SH-SY5Y (cell line): Measurements from ENCODE around the gene RPS29.

Experiments
- GATA2 ChIP-seq: IDR thresholded peaks from 2 replicates; pipeline ENCODE4 v1.6.1; 2011; ENCODE audit warnings: mild to moderate bottlenecking, low read depth, low read length
- GATA3 ChIP-seq: IDR thresholded peaks from 2 replicates; pipeline ENCODE4 v1.6.1; 2011; ENCODE audit warnings: low read depth, mild to moderate bottlenecking, low read length, moderate library complexity

Gene RPS29

GRCh38 chr14:49581209-49582112 is 4.7 kb downstream of the RPS29 start:
- TF ChIP-seq GATA3 = no peak
- no peak for TF ChIP-seq GATA2

GRCh38 chr14:49579841-49580240 is 6.3 kb downstream of the RPS29 start:
- no peak for TF ChIP-seq GATA3
- TF ChIP-seq GATA2 = no peak

GRCh38 chr14:49578141-49578540 is 8.0 kb downstream of the RPS29 start:
- TF ChIP-seq GATA2 (no peak), GATA3 (no peak)

- TF ChIP-seq GATA3 = no peak
- TF ChIP-seq GATA2 = no peak
These were observed 12.1 kb downstream of the RPS29 start for GRCh38 chr14:49574038-49574437.

GRCh38 chr14:49569281-49569680 is 16.9 kb downstream of the RPS29 start:
- no peak for TF ChIP-seq GATA3
- no peak for TF ChIP-seq GATA2

GRCh38 chr14:49566714-49567113 is 19.5 kb downstream of the RPS29 start:
- TF ChIP-seq GATA3 = no peak
- no peak for TF ChIP-seq GATA2

- TF ChIP-seq GATA2 = no peak
These were observed 26.0 kb downstream of the RPS29 start for GRCh38 chr14:49559979-49560768.

- no peak for TF ChIP-seq GATA2
- no peak for TF ChIP-seq GATA3
These were observed 32.3 kb downstream of the RPS29 start for GRCh38 chr14:49553892-49554291.

GRCh38 chr14:49553106-49553505 is 33.1 kb downstream of the RPS29 start:
- no peak for TF ChIP-seq GATA2
- TF ChIP-seq GATA3 = no peak

GRCh38 chr14:49551569-49551968 is 34.6 kb downstream of the RPS29 start:
- TF ChIP-seq GATA3 (no peak), GATA2 (no peak)

GRCh38 chr14:49550286-49551184 is 35.6 kb downstream of the RPS29 start:
- TF ChIP-seq GATA3 (no peak), GATA2 (no peak)

GRCh38 chr14:49549881-49550280 is 36.3 kb downstream of the RPS29 start:
- no peak for TF ChIP-seq GATA3
- no peak for TF ChIP-seq GATA2

GRCh38 chr14:49549446-49549845 is 36.7 kb downstream of the RPS29 start:
- TF ChIP-seq GATA3 (no peak), GATA2 (peak; percentile 62)

- TF ChIP-seq GATA2 (no peak), GATA3 (no peak)
These were observed 39.4 kb downstream of the RPS29 start for GRCh38 chr14:49546766-49547165.
